GM23338 (cell line): ENCODE data around the gene LARGE1. TPM values are rescaled to one million over a fixed set of nuclear protein-coding genes. Genes with fewer than 3 reads are reported as not detected.

ENCODE experiments used
- ATAC-seq: fragments of 200-7000 bp; cut with Tn5 transposase; 3 replicates; pipeline ENCODE4 v1.9.1; 2020
- DNase-seq: peaks from one replicate; pipeline ENCODE4 v3.0.0-alpha.2; 2015; ENCODE audit warnings: low spot score
- H2AFZ ChIP-seq: fragments of 200-600 bp; sonication (generic); 2 replicates; pipeline ENCODE4 v1.8.0; 2016; ENCODE audit warnings: antibody characterized with exemption, mild to moderate bottlenecking, moderate library complexity
- H3F3A ChIP-seq: fragments of 200-600 bp; sonication (generic); replicated peaks from 2 replicates; pipeline ENCODE4 v1.8.0; 2017; ENCODE audit warnings: antibody characterized with exemption, mixed run types, low read depth
- H3K27ac ChIP-seq: fragments of 200-600 bp; sonication (generic); 2 replicates; pipeline ENCODE4 v1.6.1; 2016; ENCODE audit warnings: low read depth
- H3K27me3 ChIP-seq: fragments of 200-600 bp; sonication (generic); 2 replicates; pipeline ENCODE4 v1.8.0; 2016; ENCODE audit warnings: mild to moderate bottlenecking, mixed run types, moderate library complexity; ENCODE audit not compliant: insufficient read depth
- H3K36me3 ChIP-seq: fragments of 200-600 bp; sonication (generic); 2 replicates; pipeline ENCODE4 v1.8.0; 2016; ENCODE audit warnings: mild to moderate bottlenecking; ENCODE audit not compliant: insufficient read depth
- H3K4me1 ChIP-seq: fragments of 200-600 bp; sonication (generic); 2 replicates; pipeline ENCODE4 v1.8.0; 2016; ENCODE audit warnings: mild to moderate bottlenecking, moderate library complexity; ENCODE audit not compliant: insufficient read depth
- H3K4me2 ChIP-seq: fragments of 200-600 bp; sonication (generic); 2 replicates; pipeline ENCODE4 v1.7.1; 2017; ENCODE audit warnings: mixed run types
- H3K4me3 ChIP-seq: fragments of 200-600 bp; sonication (generic); 2 replicates; pipeline ENCODE4 v1.6.1; 2016; ENCODE audit warnings: mixed run types
- H3K79me2 ChIP-seq: fragments of 200-600 bp; sonication (generic); replicated peaks from 2 replicates; pipeline ENCODE4 v1.8.0; 2017; ENCODE audit warnings: mild to moderate bottlenecking; ENCODE audit not compliant: insufficient read depth
- H3K9me2 ChIP-seq: fragments of 200-600 bp; sonication (generic); 2 replicates; pipeline ENCODE4 v1.8.0; 2017; ENCODE audit not compliant: insufficient read depth
- H4K20me1 ChIP-seq: fragments of 200-600 bp; sonication (generic); replicated peaks from 2 replicates; pipeline ENCODE4 v1.8.0; 2017; ENCODE audit warnings: mild to moderate bottlenecking; ENCODE audit not compliant: insufficient read depth
- H3K27ac Mint-ChIP-seq: 2 replicates; pipeline ENCODE4 v1.8.0; 2020; ENCODE audit warnings: inconsistent platforms, mild to moderate bottlenecking, moderate library complexity, mixed read lengths
- H3K27me3 Mint-ChIP-seq: 3 replicates; pipeline ENCODE4 v1.8.0; 2022; ENCODE audit warnings: low read depth, mild to moderate bottlenecking, moderate library complexity, mixed read lengths, inconsistent platforms; ENCODE audit not compliant: insufficient read depth, poor library complexity
- H3K36me3 Mint-ChIP-seq: 3 replicates; pipeline ENCODE4 v1.8.0; 2021; ENCODE audit warnings: low read depth, mild to moderate bottlenecking, inconsistent platforms, moderate library complexity, mixed read lengths
- H3K4me1 Mint-ChIP-seq: 3 replicates; pipeline ENCODE4 v1.8.0; 2020; ENCODE audit warnings: mild to moderate bottlenecking, inconsistent platforms, mixed read lengths
- H3K4me3 Mint-ChIP-seq: 3 replicates; pipeline ENCODE4 v1.8.0; 2021; ENCODE audit warnings: moderate library complexity, mild to moderate bottlenecking, inconsistent platforms, mixed read lengths
- H3K9me3 Mint-ChIP-seq: 3 replicates; pipeline ENCODE4 v1.8.0; 2020; ENCODE audit warnings: moderate library complexity, mild to moderate bottlenecking, inconsistent platforms, mixed read lengths
- CREB1 ChIP-seq: fragments of 250-450 bp; sonication (Bioruptor Pico); IDR thresholded peaks from 2 replicates; pipeline ENCODE4 v1.5.0; 2020; ENCODE audit warnings: low read depth, mild to moderate bottlenecking, moderate library complexity
- ETS1 ChIP-seq: IDR thresholded peaks from 2 replicates; pipeline ENCODE4 v1.6.1; 2016; ENCODE audit warnings: antibody characterized with exemption
- EZH2 ChIP-seq: fragments of 200-600 bp; sonication (generic); IDR thresholded peaks from one replicate; pipeline ENCODE4 v1.8.0; 2017; ENCODE audit warnings: antibody characterized with exemption, mild to moderate bottlenecking, low read depth; ENCODE audit not compliant: unreplicated experiment
- EZH2phosphoT487 ChIP-seq: fragments of 200-600 bp; sonication (generic); IDR thresholded peaks from one replicate; pipeline ENCODE4 v1.8.1; 2018; ENCODE audit warnings: antibody characterized with exemption; ENCODE audit not compliant: unreplicated experiment
- JUNB ChIP-seq: IDR thresholded peaks from one replicate; pipeline ENCODE4 v1.6.1; 2016; ENCODE audit warnings: antibody characterized with exemption; ENCODE audit not compliant: unreplicated experiment
- NANOG ChIP-seq: IDR thresholded peaks from 2 replicates; pipeline ENCODE4 v1.6.1; 2016; ENCODE audit warnings: antibody characterized with exemption, borderline replicate concordance
- REST ChIP-seq: IDR thresholded peaks from one replicate; pipeline ENCODE4 v1.6.1; 2018; ENCODE audit warnings: antibody characterized with exemption; ENCODE audit not compliant: unreplicated experiment
- STAT1 ChIP-seq: IDR thresholded peaks from one replicate; pipeline ENCODE4 v1.6.1; 2016; ENCODE audit warnings: antibody characterized with exemption; ENCODE audit not compliant: unreplicated experiment
- ZNF331 ChIP-seq: fragments of 250-450 bp; sonication (Bioruptor Pico); IDR thresholded peaks from 2 replicates; pipeline ENCODE4 v1.5.0; 2020; ENCODE audit warnings: low read depth, mild to moderate bottlenecking, moderate library complexity
- ZNF462 ChIP-seq: fragments of 250-450 bp; sonication (Bioruptor Pico); IDR thresholded peaks from 2 replicates; pipeline ENCODE4 v1.5.0; 2020; ENCODE audit warnings: mild to moderate bottlenecking, moderate library complexity
- polyA plus RNA-seq: library from polyadenylated mRNA; unstranded; fragments of >200 nt; fragmentation: Nextera tagmentation; extraction: Ambion mirVana; gene quantifications from 2 replicates; pipeline ENCODE4 v1.2.1, GENCODE V29; 2016
- total RNA-seq: library from RNA; depleted of rRNA; stranded (reverse); fragments of >200 nt; shearing (Covaris generic); gene quantifications from 2 replicates; pipeline ENCODE4 v1.2.3, GENCODE V29; 2014

The LARGE1 gene
- total and polyA plus RNA-seq, 2 experiments from 2014 or later, result 12.8 to 75.6 TPM

DNA sequence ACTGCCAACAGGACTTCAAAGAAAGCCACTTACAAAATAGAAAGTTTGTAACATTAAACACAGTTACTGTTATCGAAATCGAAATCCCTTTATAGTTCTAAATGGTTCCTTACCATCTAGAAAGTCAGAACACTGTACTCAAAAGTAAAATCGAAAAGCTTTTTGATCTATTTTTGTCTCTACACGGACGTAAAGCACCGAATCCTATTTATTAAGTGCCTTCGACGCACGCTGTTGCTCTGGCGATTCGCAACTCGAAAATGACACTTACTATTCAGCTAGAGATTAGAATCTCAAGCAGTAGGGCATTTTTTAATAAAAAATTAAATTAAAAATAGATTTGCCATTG, 78.3 kb downstream of the LARGE1 start:
- TF ChIP-seq NANOG (no peak), EZH2 (no peak), STAT1 (no peak), ZNF331 (CRISPR knock-in tag) (no peak), CREB1 (CRISPR knock-in tag) (no peak), ZNF462 (CRISPR knock-in tag) (no peak), ETS1 (no peak), EZH2phosphoT487 (no peak), REST (no peak), JUNB (no peak)
- peaks cover 6% of the 10 kb centered on the region for H3K27me3 Mint-ChIP-seq
- H3K4me1 Mint-ChIP-seq, result peaks cover 86% of the 10 kb centered on the region
- no peaks in the 10 kb centered on the region for H3K27me3 ChIP-seq
- peaks cover 9% of the 10 kb centered on the region for H3K36me3 Mint-ChIP-seq
- no peaks in the 10 kb centered on the region for H3F3A ChIP-seq
- H3K4me1 ChIP-seq, result peaks cover 84% of the 10 kb centered on the region
- H4K20me1 ChIP-seq, result peaks cover 11% of the 10 kb centered on the region; the same call in 1 of the 2 replicates
- no peak overlapping the region; the same call in 2 of the 3 replicates for H3K4me3 Mint-ChIP-seq
- DNase-seq (no peak), ATAC-seq (no peak)
- peak overlapping the region; percentile 74 for H3K27ac ChIP-seq
- H2AFZ ChIP-seq, result no peak overlapping the region
- 0 out of 2 replicates have a peak, but pooled peaks cover under 1% of the 10 kb centered on the region for H3K36me3 ChIP-seq
- no peak overlapping the region for H3K4me3 ChIP-seq
- peak overlapping the region; percentile 85; the same call in 1 of the 2 replicates for H3K27ac Mint-ChIP-seq
- H3K9me2 ChIP-seq, result no peaks in the 10 kb centered on the region
- no peaks in the 10 kb centered on the region for H3K9me3 Mint-ChIP-seq
- no peak overlapping the region for H3K4me2 ChIP-seq
- H3K79me2 ChIP-seq, result peaks cover 96% of the 10 kb centered on the region
